Raji (cell line): ENCODE measurements around the gene PTPRE.

Source experiments
- POLR2A ChIP-seq: IDR thresholded peaks from 2 replicates; pipeline ENCODE4 v1.6.1; 2011; ENCODE audit warnings: low read depth, low read length, control low read depth; ENCODE audit not compliant: insufficient read depth

Gene PTPRE

GRCh38 chr10:127986531-127987466 is 79.9 kb downstream of the PTPRE start:
- TF ChIP-seq POLR2A = no peak

GRCh38 chr10:127987467-127988380 is 80.8 kb downstream of the PTPRE start:
- no peak for TF ChIP-seq POLR2A

- no peak for TF ChIP-seq POLR2A
Measured at GRCh38 chr10:127989481-127990012, 82.6 kb downstream of the PTPRE start.

DNA sequence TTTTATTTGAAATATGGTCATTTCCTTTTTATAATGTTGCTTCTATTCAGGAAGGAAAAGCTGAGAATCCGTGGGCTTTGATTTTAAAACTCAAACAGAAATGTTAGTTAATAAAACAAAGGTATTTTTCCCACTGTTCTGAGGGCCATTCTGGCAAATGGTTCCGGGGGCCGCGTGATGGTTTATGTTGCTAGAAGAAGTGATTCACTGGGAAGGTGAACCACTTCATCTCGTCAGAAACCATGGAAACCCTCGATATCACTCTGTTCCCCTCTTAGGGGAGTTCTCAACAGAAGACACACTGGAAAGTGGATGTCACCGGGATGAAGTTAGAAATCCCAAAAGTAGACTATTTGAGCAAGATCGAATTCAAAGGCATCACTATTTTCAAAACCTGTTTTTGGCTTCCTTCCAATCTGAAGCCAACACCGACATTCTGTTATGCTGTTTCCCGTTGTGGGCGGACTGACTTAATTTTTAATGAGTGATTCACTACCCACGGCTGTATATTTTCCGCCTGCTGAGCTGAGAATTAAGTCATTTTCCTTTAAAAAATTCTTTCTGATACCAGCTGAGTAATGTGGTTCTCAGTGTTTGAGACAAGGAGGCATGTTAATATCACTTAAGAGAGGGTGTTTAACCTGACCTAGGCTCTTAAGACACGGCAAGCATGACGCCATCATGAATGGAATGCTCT is 84.1 kb downstream of the PTPRE start:
- no peak for TF ChIP-seq POLR2A

DNA sequence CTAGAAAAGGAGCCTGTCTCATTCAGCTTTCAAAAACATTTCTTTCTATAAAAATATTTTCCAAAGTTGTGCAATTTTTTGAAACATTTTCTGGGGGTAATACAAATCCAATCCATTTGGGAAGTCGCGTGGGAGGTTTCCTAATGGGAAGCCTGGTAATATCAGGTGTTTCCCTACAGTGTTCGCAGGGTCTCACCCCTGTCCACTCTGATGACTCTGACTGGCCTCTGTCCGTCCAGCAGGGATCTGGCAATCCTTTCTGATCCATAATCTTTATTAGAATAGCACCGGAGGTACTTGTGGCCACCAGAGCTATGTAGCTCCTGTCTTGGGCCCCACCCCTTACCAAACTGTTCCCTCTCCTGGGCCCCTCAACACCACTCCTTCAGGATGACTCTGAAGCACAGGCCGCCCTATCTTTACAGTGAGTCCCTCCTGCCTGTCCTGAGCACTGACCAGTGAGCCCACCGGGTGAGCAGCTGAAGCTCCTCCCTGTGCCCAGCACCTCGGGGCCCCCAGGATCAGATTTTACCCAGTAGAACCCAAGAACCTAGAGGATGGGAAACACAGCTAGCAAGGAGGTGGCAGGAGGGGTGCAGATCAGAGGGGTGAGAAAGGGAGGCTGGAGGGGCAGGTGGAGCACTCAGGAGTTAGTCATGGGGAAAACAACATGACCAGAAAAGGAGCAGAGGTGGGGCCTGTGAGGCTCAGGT is 84.8 kb downstream of the PTPRE start:
- no peak for TF ChIP-seq POLR2A

- no peak for TF ChIP-seq POLR2A
Measured at GRCh38 chr10:127992376-127992775, 85.5 kb downstream of the PTPRE start.

GRCh38 chr10:127993056-127993690 is 86.3 kb downstream of the PTPRE start:
- TF ChIP-seq POLR2A = no peak

- no peak for TF ChIP-seq POLR2A
Measured at GRCh38 chr10:127995939-127996338, 89.0 kb downstream of the PTPRE start.

DNA sequence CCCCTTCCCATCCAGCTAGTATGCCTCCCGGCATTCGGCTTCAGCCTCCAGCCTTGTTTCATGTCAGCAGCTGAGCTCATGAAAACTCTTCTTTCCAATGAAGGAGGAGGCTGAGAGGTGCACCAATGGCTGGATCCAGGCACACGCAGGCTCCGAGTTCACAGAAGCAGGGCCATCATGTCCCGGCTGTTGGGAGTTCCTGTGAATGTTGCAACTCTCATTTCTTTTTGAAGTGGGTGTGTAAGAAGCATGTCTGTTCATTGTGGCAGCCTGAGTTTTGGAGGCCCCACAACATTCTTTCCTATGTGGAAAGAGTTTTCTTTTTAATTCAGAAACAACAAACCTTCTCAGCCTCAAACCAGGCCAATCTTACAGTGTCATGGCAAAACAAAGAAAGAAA is 89.7 kb downstream of the PTPRE start:
- TF ChIP-seq POLR2A = no peak

DNA sequence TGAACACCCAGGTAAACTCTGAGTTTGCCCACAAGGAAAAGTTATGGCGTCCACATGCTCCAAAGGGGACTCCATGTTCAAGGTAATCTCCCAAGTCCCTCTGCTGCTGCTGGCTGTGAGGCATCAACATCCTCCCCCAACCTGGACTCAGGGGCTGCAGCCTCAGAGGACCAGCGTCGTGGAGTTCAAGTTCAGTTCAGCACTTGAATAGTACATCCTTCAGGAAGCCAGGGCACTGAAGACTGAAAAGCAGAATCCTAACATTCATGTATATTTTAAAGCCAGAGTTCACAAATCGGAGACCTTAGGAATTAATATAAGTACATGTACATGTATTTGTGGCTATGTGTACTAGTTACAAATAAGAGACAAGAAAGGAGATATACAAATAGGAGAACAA is 90.4 kb downstream of the PTPRE start:
- no peak for TF ChIP-seq POLR2A

DNA sequence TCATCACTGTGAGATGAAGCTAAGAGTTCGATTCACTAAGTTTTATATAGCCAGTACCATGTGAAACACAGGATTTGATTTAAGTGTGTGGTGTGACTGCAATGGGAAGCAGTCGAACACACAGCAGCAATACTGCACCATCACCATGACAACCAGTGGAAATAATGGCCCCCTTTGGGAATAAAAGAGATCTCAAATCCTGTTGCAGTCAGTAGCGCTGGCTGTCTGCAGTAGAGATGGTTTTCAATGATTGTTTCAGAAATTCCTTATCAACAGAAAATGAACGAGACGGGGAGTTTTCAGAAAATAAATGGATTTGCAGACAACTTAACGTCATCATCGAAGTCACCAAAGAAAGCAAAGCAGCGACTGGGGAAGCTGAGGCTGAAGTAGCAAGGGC is 91.0 kb downstream of the PTPRE start:
- no peak for TF ChIP-seq POLR2A

- TF ChIP-seq POLR2A = no peak
Measured at GRCh38 chr10:127998501-127999144, 91.7 kb downstream of the PTPRE start.

- no peak for TF ChIP-seq POLR2A
Measured at GRCh38 chr10:127999297-128000129, 92.6 kb downstream of the PTPRE start.
